Endothelial cell of umbilical vein (primary cell): Measurements from ENCODE around the gene LINC00237. TPM values are rescaled to one million over a fixed set of nuclear protein-coding genes. Genes with fewer than 3 reads are reported as not detected.

Source experiments
- BruUV-seq: library from RNA; stranded (reverse); fragments of 400-500 nt; replicated peaks from 2 replicates; lab custom pipeline; 2021; lab: Mats Ljungman, UMichigan
- CTCF ChIA-PET: fragments of 300-600, 350-600 bp; sonication (Branson Sonifier 250); formaldehyde crosslinking; loops from one replicate; lab custom pipeline; 2021; ENCODE audit warnings: antibody characterized with exemption, inconsistent platforms; lab: Charles Lee
- POLR2A ChIA-PET: fragments of 300-600, 350-600 bp; sonication (Branson Sonifier 250); formaldehyde crosslinking; loops from one replicate; lab custom pipeline; 2021; ENCODE audit warnings: antibody characterized with exemption, inconsistent platforms; lab: Charles Lee
- DNase-seq: peaks from one replicate; pipeline ENCODE4 v3.0.0-alpha.2; 2011; ENCODE audit warnings: low read depth, low spot score
- FAIRE-seq: peaks from 2 replicates; lab custom pipeline; 2011; peaks lifted over from hg19 to GRCh38; lab: Jason Lieb, UNC
- H2AFZ ChIP-seq: 2 replicates; pipeline ENCODE4 v1.6.0; 2012; ENCODE audit warnings: low read depth, low read length, control low read depth, inconsistent platforms
- H3K27ac ChIP-seq: 2 replicates; pipeline ENCODE4 v1.5.1; 2011; ENCODE audit warnings: low read depth, mild to moderate bottlenecking, control low read depth, low read length, moderate library complexity; ENCODE audit not compliant: insufficient read depth
- H3K27me3 ChIP-seq, 2 experiments: 2 replicates each; pipeline versions ENCODE4 v1.6.0 to v1.6.1; 2011; ENCODE audit warnings: low read length in 2 of 2, mixed read lengths in 1 of 2; ENCODE audit not compliant: control insufficient read depth in 2 of 2, insufficient read depth in 2 of 2
- H3K36me3 ChIP-seq, 2 experiments: 2 replicates in 1 of 2; 3 replicates in 1 of 2; pipeline ENCODE4 v1.5.1; 2011; ENCODE audit warnings: low read length in 2 of 2, mild to moderate bottlenecking in 1 of 2, moderate library complexity in 1 of 2; ENCODE audit not compliant: control insufficient read depth in 2 of 2, insufficient read depth in 2 of 2; ENCODE audit errors: extremely low read depth in 1 of 2
- H3K4me1 ChIP-seq: 3 replicates; pipeline ENCODE4 v1.5.1; 2011; ENCODE audit warnings: mild to moderate bottlenecking, low read length; ENCODE audit not compliant: control insufficient read depth, insufficient read depth; ENCODE audit errors: extremely low read depth
- H3K4me2 ChIP-seq: 2 replicates; pipeline ENCODE4 v1.6.1; 2011; ENCODE audit warnings: low read length, control low read depth, mixed read lengths; ENCODE audit not compliant: insufficient read depth
- H3K4me3 ChIP-seq, 3 experiments: fragments of 200-600 bp in 1 of 3; sonication (generic), shearing (Covaris generic) in 1 of 3; replicated peaks in 1 of 3; 2 replicates each; pipeline ENCODE4 v1.5.1; 2011 to 2016; ENCODE audit warnings: control low read depth in 3 of 3, low read length in 3 of 3, mild to moderate bottlenecking in 2 of 3, inconsistent platforms in 1 of 3, low read depth in 1 of 3, moderate library complexity in 1 of 3; ENCODE audit not compliant: insufficient read depth in 1 of 3
- H3K79me2 ChIP-seq: 2 replicates; pipeline ENCODE4 v1.6.0; 2012; ENCODE audit warnings: low read length, inconsistent platforms; ENCODE audit not compliant: control insufficient read depth, insufficient read depth
- H3K9ac ChIP-seq: replicated peaks from 2 replicates; pipeline ENCODE3; 2011; ENCODE audit warnings: low read length, control low read depth; ENCODE audit not compliant: insufficient read depth; ENCODE audit errors: extremely low read depth
- H3K9me1 ChIP-seq: replicated peaks from 3 replicates; pipeline ENCODE4 v1.6.0; 2011; ENCODE audit warnings: mild to moderate bottlenecking, low read length; ENCODE audit not compliant: control insufficient read depth, insufficient read depth; ENCODE audit errors: extremely low read depth
- H3K9me3 ChIP-seq: replicated peaks from 2 replicates; pipeline ENCODE4 v1.5.1; 2012; ENCODE audit warnings: low read length, inconsistent platforms; ENCODE audit not compliant: control insufficient read depth, insufficient read depth
- H4K20me1 ChIP-seq: replicated peaks from 2 replicates; pipeline ENCODE3; 2011; ENCODE audit warnings: mild to moderate bottlenecking, low read length; ENCODE audit not compliant: control insufficient read depth, insufficient read depth; ENCODE audit errors: extremely low read depth
- EZH2 ChIP-seq: IDR thresholded peaks from 2 replicates; pipeline ENCODE4 v1.6.1; 2012; ENCODE audit warnings: borderline replicate concordance, low read depth, mild to moderate bottlenecking, moderate library complexity, low read length, inconsistent platforms; ENCODE audit not compliant: severe bottlenecking
- FOS ChIP-seq: IDR thresholded peaks from 2 replicates; pipeline ENCODE4 v1.6.1; 2011; ENCODE audit warnings: mild to moderate bottlenecking, low read length, moderate library complexity, borderline replicate concordance; ENCODE audit not compliant: insufficient read depth
- GATA2 ChIP-seq: IDR thresholded peaks from 2 replicates; pipeline ENCODE4 v1.7.0; 2011; ENCODE audit warnings: low read depth, mild to moderate bottlenecking, moderate library complexity, mixed read lengths, low read length; ENCODE audit not compliant: insufficient read length, insufficient read depth
- JUN ChIP-seq: IDR thresholded peaks from 2 replicates; pipeline ENCODE4 v1.6.1; 2011; ENCODE audit warnings: borderline replicate concordance, low read depth; ENCODE audit not compliant: insufficient read length, insufficient read depth
- MYC ChIP-seq: IDR thresholded peaks from one replicate; pipeline ENCODE4 v1.6.1; 2011; ENCODE audit warnings: mild to moderate bottlenecking, low read depth, low read length
- POLR2A ChIP-seq: IDR thresholded peaks from 2 replicates; pipeline ENCODE4 v1.6.1; 2012; ENCODE audit warnings: low read depth, mild to moderate bottlenecking, control low read depth, low read length
- POLR2AphosphoS5 ChIP-seq: IDR thresholded peaks from 2 replicates; pipeline ENCODE4 v1.6.1; 2012; ENCODE audit warnings: low read depth, mild to moderate bottlenecking, control low read depth, low read length, moderate library complexity; ENCODE audit not compliant: insufficient read depth
- dilution Hi-C: fragments of 300-500 bp; cut with MboI; formaldehyde crosslinking; loops from one replicate; pipeline ENCODE4 v1.15.0; 2019; ENCODE audit warnings: low sequenced_read_pairs; ENCODE audit not compliant: extremely low pct_ligation_motif_present
- intact Hi-C: fragments of 100-400 bp; cut with micrococcal nuclease; formaldehyde crosslinking; loops from one replicate; pipeline ENCODE4 v1.10.0; 2022
- polyA plus RNA-seq, 4 experiments: library from polyadenylated mRNA; depleted of rRNA in 3 of 4; stranded (reverse) in 3 of 4; unstranded in 1 of 4; fragments of >200 nt; gene quantifications; 2 replicates each; pipeline versions ENCODE4 v1.2.1 to v1.2.3, GENCODE V29; 2011 to 2012; ENCODE audit warnings: missing spikeins in 1 of 4
- total RNA-seq: library from RNA; stranded (reverse); gene quantifications from 2 replicates; pipeline ENCODE4 v1.2.3, GENCODE V29; 2021
- TF ChIP-seq, protein P1 (sequence below): IDR thresholded peaks from 2 replicates; pipeline ENCODE4 v1.6.1; 2011; ENCODE audit not compliant: insufficient read depth, insufficient read length
- TF ChIP-seq, protein P2 (sequence below), 2 donors: IDR thresholded peaks; 1 replicate in 1 of 2; 2 replicates in 1 of 2; pipeline ENCODE4 v1.5.1; 2011; ENCODE audit warnings: low read length in 2 of 2, mild to moderate bottlenecking in 2 of 2, moderate library complexity in 2 of 2, control low read depth in 1 of 2, inconsistent platforms in 1 of 2, low read depth in 1 of 2; ENCODE audit not compliant: insufficient read depth in 1 of 2; ENCODE audit errors: extremely low read depth in 1 of 2

Gene LINC00237
- total and polyA plus RNA-seq, 2 donors (not counting 3 experiments of a cell fraction or from before 2014, with no cell fraction given): not detected

DNA sequence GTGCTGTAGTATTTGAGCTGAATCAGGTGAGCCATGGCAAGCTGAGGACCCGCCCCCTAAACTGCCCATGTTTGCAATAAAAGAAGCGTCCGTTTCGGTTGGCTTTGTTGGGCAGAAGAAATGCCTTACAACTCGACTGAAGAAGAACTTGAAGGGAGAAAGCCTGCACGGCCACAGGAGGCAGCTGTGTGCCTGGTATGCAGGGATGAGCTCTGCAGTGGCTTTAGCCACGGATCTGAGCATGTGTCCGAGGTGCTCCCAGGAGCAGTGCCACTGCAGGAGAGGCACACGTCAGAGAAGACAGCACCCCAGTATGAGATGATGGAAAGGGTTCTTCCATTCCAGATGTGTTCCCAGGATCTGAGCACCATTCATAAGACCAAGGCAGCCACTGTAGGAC is 43.2 kb upstream of the LINC00237 start:
- no TSS peak for BruUV-seq
- no peak for DNase-seq
- intact Hi-C loops: no loop called here
- TF ChIP-seq JUN: no peak
- no peak for FAIRE-seq
- no peaks in the 10 kb centered on the region for H3K27me3 ChIP-seq
- dilution Hi-C loops: no loop called here
- H3K4me2 ChIP-seq: no peak overlapping the region
- no peaks in the 10 kb centered on the region for H4K20me1 ChIP-seq
- H3K4me3 ChIP-seq: no peak overlapping the region
- H3K79me2 ChIP-seq: no peaks in the 10 kb centered on the region
- CTCF ChIA-PET: no interaction called here
- no peak overlapping the region for H3K9ac ChIP-seq
- no peaks in the 10 kb centered on the region for H3K4me1 ChIP-seq
- H3K9me1 ChIP-seq: no peaks in the 10 kb centered on the region
- POLR2A ChIA-PET: no interaction called here
- H2AFZ ChIP-seq: no peak overlapping the region
- H3K27ac ChIP-seq: no peak overlapping the region
- H3K36me3 ChIP-seq: no peaks in the 10 kb centered on the region
- no peaks in the 10 kb centered on the region for H3K9me3 ChIP-seq

DNA sequence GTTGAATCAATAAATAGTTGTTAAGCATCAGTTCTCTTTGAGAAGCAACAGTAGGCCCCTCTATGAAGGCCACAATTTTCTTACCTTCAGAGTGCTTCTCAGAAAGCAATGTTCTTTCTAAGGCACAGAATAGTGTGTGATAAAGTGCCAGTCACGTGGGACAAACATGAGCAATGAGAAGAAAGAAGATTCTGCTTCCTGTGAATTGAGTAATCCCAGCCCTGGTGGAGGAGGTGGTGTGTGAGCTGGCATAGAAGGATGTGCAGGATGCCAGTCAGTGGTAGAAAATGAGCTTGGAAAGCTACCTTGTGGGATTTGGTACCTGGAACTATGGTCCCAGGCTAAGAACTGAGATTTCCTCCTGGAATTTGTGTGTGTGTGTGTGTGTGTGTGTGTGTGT is 41.4 kb upstream of the LINC00237 start:
- ChIA-PET CTCF (interaction anchor here (1.3 to 1.6 kb wide), 3 partner anchors 8 to 99 kb away, joined by 3 to 4 read pairs (median 4); no protein-coding TSS in a partner anchor), POLR2A (no interaction called here)
- TF ChIP-seq, protein P1, sequence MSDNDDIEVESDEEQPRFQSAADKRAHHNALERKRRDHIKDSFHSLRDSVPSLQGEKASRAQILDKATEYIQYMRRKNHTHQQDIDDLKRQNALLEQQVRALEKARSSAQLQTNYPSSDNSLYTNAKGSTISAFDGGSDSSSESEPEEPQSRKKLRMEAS: no peak
- TF ChIP-seq POLR2AphosphoS5 (no peak), JUN (no peak), GATA2 (no peak), EZH2 (no peak), FOS (no peak), POLR2A (no peak), MYC (no peak)
- TF ChIP-seq, protein P2, sequence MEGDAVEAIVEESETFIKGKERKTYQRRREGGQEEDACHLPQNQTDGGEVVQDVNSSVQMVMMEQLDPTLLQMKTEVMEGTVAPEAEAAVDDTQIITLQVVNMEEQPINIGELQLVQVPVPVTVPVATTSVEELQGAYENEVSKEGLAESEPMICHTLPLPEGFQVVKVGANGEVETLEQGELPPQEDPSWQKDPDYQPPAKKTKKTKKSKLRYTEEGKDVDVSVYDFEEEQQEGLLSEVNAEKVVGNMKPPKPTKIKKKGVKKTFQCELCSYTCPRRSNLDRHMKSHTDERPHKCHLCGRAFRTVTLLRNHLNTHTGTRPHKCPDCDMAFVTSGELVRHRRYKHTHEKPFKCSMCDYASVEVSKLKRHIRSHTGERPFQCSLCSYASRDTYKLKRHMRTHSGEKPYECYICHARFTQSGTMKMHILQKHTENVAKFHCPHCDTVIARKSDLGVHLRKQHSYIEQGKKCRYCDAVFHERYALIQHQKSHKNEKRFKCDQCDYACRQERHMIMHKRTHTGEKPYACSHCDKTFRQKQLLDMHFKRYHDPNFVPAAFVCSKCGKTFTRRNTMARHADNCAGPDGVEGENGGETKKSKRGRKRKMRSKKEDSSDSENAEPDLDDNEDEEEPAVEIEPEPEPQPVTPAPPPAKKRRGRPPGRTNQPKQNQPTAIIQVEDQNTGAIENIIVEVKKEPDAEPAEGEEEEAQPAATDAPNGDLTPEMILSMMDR (IDR thresholded peaks at IDR 0.05; ENCODE audit: extremely low read depth in 1 of 2, insufficient read depth in 1 of 2, low read depth in 1 of 2, low read length in 2 of 2): no peak
- H3K27ac ChIP-seq: no peak overlapping the region
- no peaks in the 10 kb centered on the region for H3K4me1 ChIP-seq
- no peak overlapping the region for H3K4me2 ChIP-seq
- H3K9me1 ChIP-seq: no peaks in the 10 kb centered on the region
- H4K20me1 ChIP-seq: no peaks in the 10 kb centered on the region
- no peaks in the 10 kb centered on the region for H3K27me3 ChIP-seq
- H3K9ac ChIP-seq: no peak overlapping the region
- H3K9me3 ChIP-seq: no peaks in the 10 kb centered on the region
- BruUV-seq: no TSS peak
- H3K79me2 ChIP-seq: no peaks in the 10 kb centered on the region
- intact Hi-C loops (no loop called here), dilution Hi-C loops (no loop called here)
- no peaks in the 10 kb centered on the region for H3K36me3 ChIP-seq
- FAIRE-seq (no peak), DNase-seq (no peak)
- no peak overlapping the region for H2AFZ ChIP-seq
- no peak overlapping the region for H3K4me3 ChIP-seq
